Small intestine (tissue), 7 donors: ENCODE measurements around the gene XYLT1. TPM values are rescaled to one million over a fixed set of nuclear protein-coding genes. Genes with fewer than 3 reads are reported as not detected.

ENCODE experiments used
- DNase-seq, 2 donors: peaks; one replicate each; pipeline versions ENCODE4 v3.0.0 to v3.0.0-alpha.2; 2013
- FAIRE-seq: peaks from 2 replicates; lab custom pipeline; 2012; peaks lifted over from hg19 to GRCh38; lab: Jason Lieb, UNC
- H3K27ac ChIP-seq, 3 donors: one replicate each; pipeline ENCODE4 v1.5.1; 2013; ENCODE audit warnings: low read length in 2 of 3, mild to moderate bottlenecking in 2 of 3, control low read depth in 1 of 3, inconsistent platforms in 1 of 3, low read depth in 1 of 3, moderate library complexity in 1 of 3
- H3K27me3 ChIP-seq, 3 donors: one replicate each; pipeline ENCODE4 v1.6.1; 2013; ENCODE audit warnings: low read length in 3 of 3, inconsistent platforms in 1 of 3; ENCODE audit not compliant: control insufficient read depth in 3 of 3, insufficient read depth in 3 of 3
- H3K36me3 ChIP-seq, 3 donors: one replicate each; pipeline ENCODE4 v1.6.1; 2013; ENCODE audit warnings: low read length in 3 of 3, inconsistent platforms in 1 of 3, low read depth in 1 of 3, mild to moderate bottlenecking in 1 of 3, moderate library complexity in 1 of 3; ENCODE audit not compliant: control insufficient read depth in 3 of 3, insufficient read depth in 2 of 3
- H3K4me1 ChIP-seq, 3 donors: one replicate each; pipeline ENCODE4 v1.6.1; 2013; ENCODE audit warnings: low read length in 2 of 3, inconsistent platforms in 1 of 3, low read depth in 1 of 3, mild to moderate bottlenecking in 1 of 3, moderate library complexity in 1 of 3; ENCODE audit not compliant: control insufficient read depth in 3 of 3, insufficient read depth in 2 of 3
- H3K4me3 ChIP-seq, 3 donors: one replicate each; pipeline ENCODE4 v1.5.1; 2013; ENCODE audit warnings: low read length in 3 of 3, control low read depth in 1 of 3, inconsistent platforms in 1 of 3, low read depth in 1 of 3, mild to moderate bottlenecking in 1 of 3, moderate library complexity in 1 of 3
- H3K9me3 ChIP-seq, 2 donors: one replicate each; pipeline ENCODE4 v1.6.1; 2013; ENCODE audit warnings: low read depth in 1 of 2, low read length in 1 of 2; ENCODE audit not compliant: control insufficient read depth in 2 of 2, insufficient read depth in 1 of 2
- WGBS, 3 donors: extraction: QIAGEN DNeasy Blood & Tissue Kit; methylation state at CpG; one replicate each; pipeline ENCODE4 v1.1.7; 2013; 5-methylcytosine and 5-hydroxymethylcytosine counted together
- polyA plus RNA-seq, 4 donors: library from polyadenylated mRNA; stranded (reverse) in 3 of 4; unstranded in 1 of 4; fragments of 200-250 nt in 3 of 4; fragments of 120-200 nt in 1 of 4; gene quantifications; one replicate each; pipeline versions ENCODE4 v1.2.1 to v1.2.3, GENCODE V29; 2013
- donor health status: healthy with polysubstance abuse.
- donor health status: control.
- donor health status: control.
- donor health status: Bipolar disorder and iron deficiency.
- donor health status: healthy.

XYLT1 gene
- polyA plus RNA-seq, 4 donors: 1.9 to 11.2 (median 4.1) TPM

GRCh38 chr16:17149904-17150483 is 320.8 kb downstream of the XYLT1 start:
- peak in 1 of 2 donors; percentile 25 for DNase-seq
- no peaks in the 10 kb centered on the region for H3K27me3 ChIP-seq
- H3K4me3 ChIP-seq: no peak overlapping the region
- H3K27ac ChIP-seq: no peak overlapping the region
- 93 to 95% (median 94%) methylated on average over 7 of the region's 7 CpGs for WGBS, 3 donors
- FAIRE-seq: no peak
- no peaks in the 10 kb centered on the region for H3K9me3 ChIP-seq
- H3K4me1 ChIP-seq: no peaks in the 10 kb centered on the region
- H3K36me3 ChIP-seq: peaks cover 0 to 3% (median 0%) of the 10 kb centered on the region in 3 donors

DNA sequence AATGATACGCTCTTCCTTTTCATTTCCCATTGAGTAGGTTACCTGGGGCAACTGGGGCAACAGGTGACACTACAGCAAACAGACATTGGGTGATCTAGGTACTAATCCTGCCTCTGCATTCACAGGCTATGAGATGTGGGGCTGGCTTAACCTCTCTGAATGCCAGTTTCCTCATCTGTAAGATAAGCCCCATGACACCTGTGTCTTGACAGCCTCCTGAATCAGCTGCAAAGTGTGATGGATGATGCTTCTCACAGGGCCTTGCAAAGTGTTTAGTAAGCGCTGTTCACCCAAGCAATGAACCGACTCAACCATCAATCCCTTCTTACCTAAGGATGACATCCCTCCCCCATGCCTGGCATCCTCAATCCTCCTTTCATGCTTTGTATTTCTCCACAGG is 322.8 kb downstream of the XYLT1 start:
- FAIRE-seq: no peak
- Histone ChIP-seq H3K9me3 (no peaks in the 10 kb centered on the region), H3K27me3 (no peaks in the 10 kb centered on the region), H3K27ac (no peak overlapping the region), H3K36me3 (no peaks in the 10 kb centered on the region), H3K4me1 (no peaks in the 10 kb centered on the region), H3K4me3 (no peak overlapping the region)
- DNase-seq: no peak
- 91 to 98% (median 94%) methylated on average over 3 of the region's 3 CpGs for WGBS, 3 donors

- no peak for FAIRE-seq
- Histone ChIP-seq H3K4me3 (no peak overlapping the region), H3K27ac (no peak overlapping the region), H3K9me3 (no peaks in the 10 kb centered on the region), H3K27me3 (no peaks in the 10 kb centered on the region), H3K36me3 (peaks cover 0 to 5% (median under 1%) of the 10 kb centered on the region in 3 donors), H3K4me1 (no peaks in the 10 kb centered on the region)
- 95 to 98% (median 98%) methylated on average over 2 of the region's 2 CpGs for WGBS, 3 donors
- DNase-seq: no peak
Measured at GRCh38 chr16:17145029-17145428, 325.7 kb downstream of the XYLT1 start.

DNA sequence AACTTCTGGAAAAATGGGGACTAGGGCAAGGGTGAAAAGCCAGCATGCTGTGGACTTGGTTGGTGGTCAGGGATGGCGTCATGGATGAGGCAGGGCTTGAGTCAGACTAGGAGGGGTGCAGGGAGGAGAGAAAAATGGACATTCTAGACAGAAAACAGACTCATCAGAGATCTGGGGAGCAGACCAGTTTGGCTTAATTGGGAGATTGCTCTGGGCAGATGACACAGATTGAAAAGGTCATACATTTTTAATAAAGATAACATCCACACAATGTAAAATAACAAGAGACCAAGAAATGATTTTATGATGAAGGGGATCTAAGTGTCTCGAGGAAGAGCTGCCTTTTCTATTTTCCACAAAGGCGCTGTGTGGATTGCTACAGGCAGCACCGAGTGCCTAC is 326.3 kb downstream of the XYLT1 start:
- DNase-seq (no peak), FAIRE-seq (no peak)
- no peaks in the 10 kb centered on the region for H3K9me3 ChIP-seq
- no peak overlapping the region for H3K4me3 ChIP-seq
- peaks cover 0 to 7% (median 5%) of the 10 kb centered on the region in 3 donors for H3K36me3 ChIP-seq
- no peaks in the 10 kb centered on the region for H3K27me3 ChIP-seq
- 93 to 94% (median 94%) methylated on average over 4 of the region's 4 CpGs for WGBS, 3 donors
- no peak overlapping the region for H3K27ac ChIP-seq
- no peaks in the 10 kb centered on the region for H3K4me1 ChIP-seq

GRCh38 chr16:17143546-17144419 is 327.0 kb downstream of the XYLT1 start:
- peaks cover 0 to 8% (median 7%) of the 10 kb centered on the region in 3 donors for H3K36me3 ChIP-seq
- DNase-seq: no peak
- no peak for FAIRE-seq
- H3K27ac ChIP-seq: no peak overlapping the region
- no peak overlapping the region for H3K4me3 ChIP-seq
- H3K9me3 ChIP-seq: no peaks in the 10 kb centered on the region
- H3K4me1 ChIP-seq: no peaks in the 10 kb centered on the region
- 86 to 89% (median 88%) methylated on average over 7 to 8 of the region's 8 CpGs for WGBS, 3 donors
- H3K27me3 ChIP-seq: no peaks in the 10 kb centered on the region

DNA sequence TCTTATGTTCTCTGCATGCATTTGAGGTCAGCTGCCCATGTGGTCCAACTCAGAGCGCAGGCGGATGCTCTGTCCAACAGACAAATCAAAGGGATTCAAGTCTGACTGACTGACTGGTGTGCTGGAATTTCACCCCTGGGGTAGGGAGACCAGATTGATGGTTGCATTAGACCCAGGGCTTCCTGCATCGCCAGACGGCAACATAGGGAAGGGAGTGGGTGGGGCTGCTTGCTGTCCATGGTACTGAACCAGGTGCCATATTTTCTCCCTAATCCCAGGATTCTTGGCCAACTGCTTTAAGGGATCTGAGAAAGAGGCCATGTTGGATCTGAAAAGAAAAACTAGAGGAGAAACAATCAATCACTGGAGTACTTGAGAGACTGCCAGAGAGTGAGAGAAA is 332.0 kb downstream of the XYLT1 start:
- peaks cover 2 to 21% (median 18%) of the 10 kb centered on the region in 3 donors for H3K36me3 ChIP-seq
- H3K27ac ChIP-seq: no peak overlapping the region
- no peaks in the 10 kb centered on the region for H3K27me3 ChIP-seq
- DNase-seq (peak in 1 of 2 donors; percentile 8), FAIRE-seq (no peak)
- no peak overlapping the region for H3K4me3 ChIP-seq
- no peaks in the 10 kb centered on the region for H3K9me3 ChIP-seq
- 78 to 94% (median 90%) methylated on average over 4 of the region's 4 CpGs for WGBS, 3 donors
- no peaks in the 10 kb centered on the region for H3K4me1 ChIP-seq

DNA sequence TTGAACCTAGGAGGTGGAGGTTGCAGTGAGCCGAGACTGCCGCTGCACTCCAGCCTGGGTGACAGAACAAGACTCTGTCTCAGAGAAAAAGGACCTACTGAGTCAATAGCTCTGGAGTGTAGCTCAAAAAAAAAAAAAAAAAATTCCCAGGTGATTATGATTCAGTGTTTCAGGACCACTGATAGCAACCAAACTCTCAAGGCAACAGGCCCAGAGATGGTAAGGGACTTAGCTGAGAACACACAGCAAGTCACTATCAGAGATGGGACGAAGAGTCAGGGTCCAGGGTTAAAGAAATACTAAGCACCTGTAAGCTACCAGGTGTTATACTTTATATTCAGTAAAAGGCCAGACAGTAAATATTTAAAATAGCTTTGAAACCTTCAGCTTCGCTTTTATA is 335.3 kb downstream of the XYLT1 start:
- Histone ChIP-seq H3K36me3 (peaks cover 2 to 21% (median 15%) of the 10 kb centered on the region in 3 donors), H3K27me3 (no peaks in the 10 kb centered on the region), H3K27ac (no peak overlapping the region), H3K4me3 (no peak overlapping the region), H3K9me3 (no peaks in the 10 kb centered on the region), H3K4me1 (no peaks in the 10 kb centered on the region)
- DNase-seq (no peak), FAIRE-seq (no peak)
- 80 to 93% (median 86%) methylated on average over 4 of the region's 4 CpGs for WGBS, 3 donors

DNA sequence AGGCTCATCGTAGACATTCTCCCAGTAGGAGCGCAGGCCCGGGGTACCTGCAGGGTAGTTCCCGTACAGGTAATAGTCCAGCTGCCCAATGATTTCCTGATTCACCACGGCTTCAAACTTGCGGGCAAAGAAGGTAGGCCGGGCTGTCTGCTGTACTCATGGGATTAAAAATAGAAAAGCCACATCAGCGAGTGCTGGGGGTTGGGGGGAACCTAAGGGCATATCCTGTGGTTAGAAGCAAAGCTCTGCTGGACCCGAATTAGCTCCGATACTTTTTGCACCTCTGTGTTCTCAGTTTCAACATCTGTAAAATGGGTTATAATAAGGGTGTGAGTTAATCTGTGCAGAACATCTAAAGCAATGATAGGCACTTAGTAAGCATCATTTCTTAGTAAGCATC is 336.2 kb downstream of the XYLT1 start:
- DNase-seq (no peak), FAIRE-seq (no peak)
- Histone ChIP-seq H3K4me3 (no peak overlapping the region), H3K27me3 (no peaks in the 10 kb centered on the region), H3K9me3 (no peaks in the 10 kb centered on the region), H3K36me3 (peaks cover 2 to 17% (median 13%) of the 10 kb centered on the region in 3 donors), H3K27ac (no peak overlapping the region), H3K4me1 (no peaks in the 10 kb centered on the region)
- 73 to 93% (median 78%) methylated on average over 10 of the region's 10 CpGs for WGBS, 3 donors
